ENCODE data around the gene NDC1.
"Not testable (repeated sequence)": the region's sequence is repeated elsewhere in the genome, so short reads cannot be mapped to it uniquely, and the experiment has no call there.

Gene NDC1

GRCh38 chr1:53825306-53825705 is 12.8 kb downstream of the NDC1 start:
- DNase-seq = no peak

- no peak for DNase-seq
Observed at GRCh38 chr1:53822931-53823330, 15.2 kb downstream of the NDC1 start.

DNA sequence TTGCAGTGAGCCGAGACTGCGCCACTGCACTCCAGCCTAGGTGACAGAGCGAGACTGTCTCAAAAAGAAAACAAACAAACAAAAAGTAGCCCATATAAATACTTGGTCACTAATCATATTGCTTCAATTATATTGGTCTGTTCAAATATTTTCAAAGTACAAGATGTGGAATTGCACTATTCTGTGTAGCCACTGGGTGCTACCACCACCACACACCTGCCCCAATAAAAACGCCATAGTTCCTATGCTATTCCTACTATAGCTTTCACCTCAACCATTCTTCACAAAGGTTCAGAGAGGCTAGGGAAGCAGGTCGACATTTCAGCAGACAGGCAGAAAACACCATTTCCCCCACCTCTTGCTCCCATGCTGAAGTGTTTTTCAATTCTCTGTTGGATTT is 16.7 kb downstream of the NDC1 start:
- DNase-seq = no peak

DNA sequence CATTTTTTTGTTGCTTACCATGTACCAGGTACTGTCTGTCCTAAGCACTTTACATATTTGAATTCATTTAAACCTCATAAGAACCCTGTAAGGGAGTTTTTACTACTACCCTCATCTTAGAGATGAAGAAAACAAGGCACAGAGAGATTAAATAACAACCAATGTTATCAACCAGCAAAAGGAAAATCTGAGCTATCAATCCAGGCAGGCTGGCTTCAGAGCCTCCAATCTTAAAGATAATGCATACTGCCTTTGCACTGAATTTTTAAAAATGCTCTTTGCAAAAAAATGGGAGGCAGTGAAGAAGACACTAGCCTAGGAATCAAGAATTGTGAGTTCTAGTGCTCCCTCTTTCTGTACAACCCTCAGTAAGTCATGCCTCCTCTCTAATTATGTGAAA is 18.7 kb downstream of the NDC1 start:
- DNase-seq = no peak

GRCh38 chr1:53816584-53816983 is 21.5 kb downstream of the NDC1 start:
- not testable (repeated sequence) for DNase-seq

DNA sequence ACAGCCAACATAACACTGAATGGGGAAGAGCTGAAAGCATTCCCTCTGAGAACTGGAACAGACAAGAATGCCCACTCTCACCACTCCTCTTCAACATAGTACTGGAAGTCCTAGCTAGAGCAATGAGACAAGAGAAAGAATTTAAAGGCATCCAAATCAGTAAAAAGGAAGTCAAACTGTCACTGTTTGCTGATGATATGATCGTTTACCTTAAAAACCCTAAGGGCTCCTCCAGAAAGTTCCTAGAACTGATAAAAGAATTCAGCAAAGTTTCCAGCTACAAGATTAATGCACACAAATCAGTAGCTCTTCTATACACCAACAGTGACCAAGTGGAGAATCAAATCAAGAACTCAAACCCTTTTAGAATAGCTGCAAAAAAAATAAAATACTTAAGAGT is 22.6 kb downstream of the NDC1 start:
- not testable (repeated sequence) for DNase-seq

DNA sequence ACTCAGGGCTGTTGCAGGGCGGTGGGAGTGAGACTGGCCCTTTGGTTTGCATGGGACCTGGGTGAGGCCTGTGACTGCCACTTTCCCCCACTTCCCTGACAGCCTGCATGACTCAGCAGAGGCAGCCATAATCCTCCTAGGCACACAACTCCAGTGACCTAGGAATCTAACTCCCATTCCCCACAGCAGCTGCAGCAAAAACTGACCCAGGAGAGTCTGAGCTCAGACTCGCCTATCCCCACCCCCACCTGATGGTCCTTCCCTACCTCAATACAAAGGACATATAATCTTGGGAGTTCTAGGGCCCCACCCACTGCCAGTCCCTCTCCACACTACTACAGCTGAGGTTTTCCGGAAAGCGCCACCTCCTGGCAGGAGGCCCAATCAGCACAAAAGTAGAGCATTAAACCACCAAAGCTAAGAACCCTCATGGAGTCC is 26.7 kb downstream of the NDC1 start:
- DNase-seq = no peak

DNA sequence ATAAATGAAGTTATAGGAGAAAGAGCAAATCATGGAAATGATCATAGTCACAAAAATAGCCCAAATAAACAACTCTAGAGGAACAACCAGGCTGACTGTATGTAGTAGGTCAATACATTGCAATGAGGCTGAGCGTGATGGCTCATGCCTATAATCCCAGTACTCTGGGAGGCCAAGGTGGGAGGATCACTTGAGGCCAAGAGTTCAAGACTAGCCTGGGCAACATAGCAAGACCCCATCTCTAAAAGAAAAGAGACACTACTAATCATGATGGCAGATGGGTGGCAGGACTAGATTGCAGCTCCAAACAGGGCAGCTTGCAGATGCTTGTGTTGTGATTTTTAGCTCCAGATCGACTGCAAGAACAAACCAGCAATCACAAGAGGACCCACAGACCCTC is 27.6 kb downstream of the NDC1 start:
- DNase-seq = no peak

DNA sequence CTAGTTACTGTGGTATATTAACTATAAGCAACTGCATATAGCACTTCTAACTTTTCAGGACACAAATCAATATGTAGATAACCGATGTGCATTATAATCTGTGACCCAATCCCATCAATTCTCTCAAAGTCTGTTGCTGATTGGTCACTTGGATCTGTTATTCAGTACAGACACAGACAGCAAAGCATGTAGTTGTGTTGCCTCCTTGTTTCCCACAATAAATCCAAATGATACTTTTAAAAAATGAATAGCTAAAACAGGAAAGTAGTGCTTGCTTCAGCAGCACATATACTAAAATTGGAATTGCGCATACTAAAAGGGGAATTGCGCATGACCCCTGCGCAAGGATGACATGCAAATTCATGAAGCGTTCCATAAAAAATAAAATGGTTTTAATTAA is 28.1 kb downstream of the NDC1 start:
- no peak for DNase-seq

- DNase-seq = no peak
Observed at GRCh38 chr1:53807916-53808315, 30.2 kb downstream of the NDC1 start.

DNA sequence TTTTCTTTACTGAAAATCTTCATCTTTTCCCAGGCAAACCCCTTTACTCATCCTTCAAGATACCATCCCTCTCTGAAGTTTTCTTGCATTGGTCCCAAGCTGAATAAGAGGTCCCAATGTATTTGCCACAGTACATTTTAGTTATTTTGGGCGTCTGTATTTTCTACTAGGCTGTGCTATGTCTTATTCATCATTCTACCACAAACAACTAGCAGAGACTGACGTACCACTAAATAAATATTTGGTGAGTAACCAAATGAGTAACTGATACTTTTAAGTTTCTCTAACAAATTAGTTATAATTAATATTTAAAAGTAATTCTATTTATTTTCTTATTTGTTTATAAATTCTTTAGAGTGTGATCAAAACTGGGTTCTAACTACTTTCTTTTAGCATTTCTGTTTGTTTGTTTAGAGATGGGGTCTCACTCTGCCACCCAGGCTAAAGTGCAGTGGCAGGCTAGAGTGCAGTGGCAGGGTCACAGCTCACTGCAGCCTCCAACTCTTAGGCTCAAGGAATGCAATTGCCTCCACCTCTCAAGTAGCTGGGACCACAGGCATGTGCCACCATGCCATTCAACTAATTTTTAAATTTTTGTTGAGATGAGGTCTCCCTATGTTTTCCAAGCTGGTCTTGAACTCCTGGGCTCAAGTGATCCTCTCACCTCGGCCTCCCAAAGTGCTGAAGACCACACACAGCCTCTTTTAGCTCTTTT is 33.1 kb downstream of the NDC1 start:
- DNase-seq = no peak

GRCh38 chr1:53804181-53804580 is 33.9 kb downstream of the NDC1 start:
- no peak for DNase-seq

DNA sequence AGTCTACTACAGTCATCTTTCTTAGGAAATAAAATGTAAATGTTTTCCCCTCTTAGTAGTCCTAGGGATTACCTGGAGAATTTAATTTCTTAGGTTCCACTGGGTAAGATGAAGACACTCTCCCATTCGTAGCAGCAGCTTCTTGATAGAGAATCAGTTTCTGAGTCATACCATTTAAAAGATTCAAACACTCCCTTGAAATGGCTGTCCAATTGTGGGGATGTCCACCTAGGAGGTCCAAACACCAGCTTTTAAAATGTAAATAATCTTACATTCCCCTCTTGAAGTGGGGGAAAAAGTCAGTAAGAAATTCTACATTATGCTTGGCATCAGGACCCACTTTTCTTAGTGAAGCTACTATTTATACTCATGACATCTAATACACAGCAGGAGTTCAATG is 37.5 kb downstream of the NDC1 start:
- DNase-seq = no peak

DNA sequence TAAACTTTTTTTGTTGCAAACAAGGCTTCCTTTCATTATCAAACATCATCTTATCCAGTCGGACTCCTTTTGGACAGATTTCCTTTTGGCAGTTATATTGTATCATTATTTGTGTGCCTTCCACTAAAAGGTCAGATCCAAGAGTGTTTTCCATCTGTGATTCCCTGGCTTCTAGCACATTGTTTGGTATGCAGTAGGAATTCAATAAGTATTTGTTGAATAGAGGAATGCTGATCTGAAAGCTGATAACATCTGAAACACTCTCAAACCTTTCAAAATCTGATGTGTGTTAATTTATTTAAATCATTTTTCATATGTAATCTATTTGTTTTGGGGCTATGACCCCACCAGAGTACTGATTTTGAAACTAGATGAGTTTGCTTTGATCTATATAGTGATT is 39.0 kb downstream of the NDC1 start:
- DNase-seq = no peak

GRCh38 chr1:53792806-53793205 is 45.3 kb downstream of the NDC1 start:
- DNase-seq = no peak

GRCh38 chr1:53787655-53788054 is 50.4 kb downstream of the NDC1 start:
- no peak for DNase-seq

DNA sequence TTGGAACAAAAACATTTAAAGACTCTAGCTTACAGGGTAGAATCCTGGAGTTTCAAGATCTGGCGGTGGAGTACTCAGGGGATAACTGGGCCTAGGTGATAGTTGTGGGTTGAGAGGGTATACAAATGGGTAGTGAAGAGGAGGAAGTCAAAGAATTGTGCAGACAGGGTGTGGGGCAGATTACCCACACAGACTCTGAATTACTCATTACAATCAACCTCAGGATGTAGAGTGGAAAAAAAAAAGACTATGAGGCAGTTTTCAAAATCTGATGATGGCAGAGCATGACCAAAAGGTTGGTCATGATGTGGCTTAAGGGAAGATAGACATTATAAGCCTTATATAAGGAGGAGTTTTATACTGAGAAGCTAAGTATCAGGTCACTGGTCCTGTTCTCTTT is 55.0 kb downstream of the NDC1 start:
- no peak for DNase-seq

DNA sequence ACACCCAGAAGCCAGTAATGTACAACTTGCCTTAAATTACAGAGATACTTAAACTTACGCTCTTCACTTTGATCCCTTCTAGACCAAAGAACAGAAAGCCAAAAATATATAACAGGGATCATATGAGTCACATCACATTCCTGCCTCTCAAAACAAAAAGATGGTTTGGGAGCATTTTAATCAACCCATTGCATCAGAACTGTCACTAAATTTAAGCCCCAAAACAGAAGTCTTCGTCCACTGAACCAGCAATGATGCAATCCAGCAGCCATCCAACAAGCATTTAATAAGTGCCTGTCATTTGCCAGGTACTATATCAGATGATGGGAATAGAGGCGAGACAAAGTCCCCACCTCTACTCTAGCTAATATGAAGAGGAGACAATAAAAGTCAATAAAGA is 56.4 kb downstream of the NDC1 start:
- DNase-seq = no peak

DNA sequence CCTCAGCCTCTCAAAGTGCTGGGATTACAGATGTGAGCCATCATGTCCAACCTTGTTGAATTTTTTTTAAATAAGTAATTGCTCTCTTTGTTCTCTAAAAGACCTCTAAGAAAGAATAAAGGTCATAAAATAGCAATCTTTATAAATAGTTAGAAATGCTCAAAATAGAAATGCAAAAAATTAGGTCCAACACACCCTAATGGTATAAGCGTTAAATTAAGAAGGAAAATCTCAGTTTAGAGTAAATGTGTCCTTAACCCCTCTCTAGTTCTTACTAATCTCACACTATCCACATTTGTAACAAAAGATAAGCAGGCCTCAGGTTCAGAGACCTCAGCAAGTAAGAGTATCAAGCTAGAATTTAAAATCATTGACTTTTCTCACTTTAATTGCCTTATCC is 60.8 kb downstream of the NDC1 start:
- DNase-seq = no peak

DNA sequence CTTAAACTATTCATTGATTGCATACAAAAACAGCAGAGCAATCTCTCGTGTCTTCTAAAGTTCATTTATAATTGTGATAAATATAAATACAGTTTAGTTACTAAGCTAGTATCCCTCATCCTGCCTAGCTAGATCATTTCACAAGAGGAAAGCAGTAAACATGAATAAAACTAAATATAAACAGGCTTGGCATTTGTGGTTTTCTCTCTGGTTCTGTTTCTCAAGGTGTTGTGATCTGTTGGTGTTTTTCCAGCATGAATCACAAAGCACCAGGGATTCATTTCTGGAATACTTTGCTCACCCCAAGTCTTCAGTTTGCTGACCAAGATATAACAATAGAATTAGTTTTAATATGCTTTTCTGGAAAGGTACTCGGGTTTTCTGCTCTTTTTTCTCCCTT is 66.4 kb downstream of the NDC1 start:
- no peak for DNase-seq

GRCh38 chr1:53769780-53770179 is 68.3 kb downstream of the NDC1 start:
- DNase-seq = no peak

DNA sequence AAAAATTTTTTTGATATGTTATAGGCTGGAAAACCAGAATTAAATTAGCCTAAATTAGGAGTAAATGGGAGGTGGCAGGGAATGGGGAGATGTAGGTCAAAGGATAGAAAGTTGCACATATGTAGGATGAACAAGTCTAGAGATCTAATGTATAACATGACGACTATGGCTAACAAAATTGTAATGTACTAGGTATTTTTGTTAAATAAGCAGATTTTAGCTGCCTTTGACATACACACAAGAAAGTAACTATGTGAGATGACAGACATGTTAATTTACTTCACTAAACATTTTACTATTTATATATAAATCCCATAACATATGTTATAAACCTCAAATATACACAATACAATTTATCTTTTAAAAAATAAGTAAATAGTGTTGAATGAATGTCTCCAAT is 68.9 kb downstream of the NDC1 start:
- no peak for DNase-seq

DNA sequence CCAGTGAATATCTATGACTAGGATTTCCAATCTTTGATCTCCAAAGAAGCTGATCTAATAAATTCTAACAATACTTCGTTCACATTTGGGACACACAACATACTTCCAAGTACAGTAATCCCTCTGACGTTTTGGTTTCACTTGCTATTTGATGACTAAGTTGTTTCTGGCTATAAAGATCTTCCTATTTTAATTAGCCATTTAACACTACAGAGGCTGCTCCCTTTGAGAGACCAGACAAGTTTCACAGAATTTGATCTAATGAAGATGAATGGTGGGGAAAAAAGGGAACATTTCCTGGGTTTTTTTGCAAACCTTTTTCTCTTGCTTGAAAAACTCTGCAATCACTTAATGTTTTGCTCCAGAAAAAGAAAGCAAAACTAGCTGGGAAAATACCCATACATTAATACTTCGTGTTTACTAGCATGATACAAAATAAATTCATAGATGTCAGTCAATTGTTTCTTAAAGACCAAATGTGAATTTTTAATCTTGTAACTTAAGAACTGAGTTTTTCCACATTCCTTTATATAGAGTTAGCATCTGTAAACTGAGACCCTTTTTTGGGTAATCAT is 71.2 kb downstream of the NDC1 start:
- no peak for DNase-seq

DNA sequence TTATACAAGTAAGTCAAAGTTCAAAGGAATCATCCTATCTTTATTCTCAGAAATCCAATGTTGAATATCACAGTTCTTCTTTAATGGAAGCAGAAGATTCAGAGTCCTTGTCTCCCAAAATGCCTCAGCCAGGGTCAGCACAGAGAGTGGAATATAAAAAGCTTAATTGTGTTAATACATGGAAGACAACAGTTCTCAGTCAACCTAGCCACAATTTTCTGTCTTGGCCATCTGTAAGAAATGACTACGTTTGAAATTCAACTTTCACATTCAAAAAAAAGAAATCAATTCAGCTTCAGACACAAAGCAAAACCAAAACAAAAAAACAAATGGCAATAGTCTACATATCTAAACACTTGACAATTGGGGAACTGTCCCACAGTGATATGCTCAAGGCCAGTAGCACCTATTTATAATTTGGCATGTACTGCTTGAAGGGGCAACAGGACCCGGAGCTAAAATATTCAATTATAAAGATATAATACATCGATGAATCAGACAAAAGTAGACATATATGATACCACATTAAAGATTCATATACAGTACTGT is 71.8 kb downstream of the NDC1 start:
- no peak for DNase-seq

GRCh38 chr1:53765657-53766056 is 72.4 kb downstream of the NDC1 start:
- no peak for DNase-seq
